HG02938 (cell line): ENCODE results near the gene SLC35E3.
"Not testable (repeated sequence)": the region's sequence is repeated elsewhere in the genome, so short reads cannot be mapped to it uniquely, and the experiment has no call there.

Experiments used
- ATAC-seq: cut with Tn5 transposase; IDR thresholded peaks from one replicate; pipeline ENCODE4 v1.9.1; 2021; ENCODE audit warnings: mild to moderate bottlenecking, moderate library complexity; ENCODE audit not compliant: unreplicated experiment

The SLC35E3 gene

GRCh38 chr12:68793975-68794652 is 48.1 kb downstream of the SLC35E3 start:
- no peak for ATAC-seq

DNA sequence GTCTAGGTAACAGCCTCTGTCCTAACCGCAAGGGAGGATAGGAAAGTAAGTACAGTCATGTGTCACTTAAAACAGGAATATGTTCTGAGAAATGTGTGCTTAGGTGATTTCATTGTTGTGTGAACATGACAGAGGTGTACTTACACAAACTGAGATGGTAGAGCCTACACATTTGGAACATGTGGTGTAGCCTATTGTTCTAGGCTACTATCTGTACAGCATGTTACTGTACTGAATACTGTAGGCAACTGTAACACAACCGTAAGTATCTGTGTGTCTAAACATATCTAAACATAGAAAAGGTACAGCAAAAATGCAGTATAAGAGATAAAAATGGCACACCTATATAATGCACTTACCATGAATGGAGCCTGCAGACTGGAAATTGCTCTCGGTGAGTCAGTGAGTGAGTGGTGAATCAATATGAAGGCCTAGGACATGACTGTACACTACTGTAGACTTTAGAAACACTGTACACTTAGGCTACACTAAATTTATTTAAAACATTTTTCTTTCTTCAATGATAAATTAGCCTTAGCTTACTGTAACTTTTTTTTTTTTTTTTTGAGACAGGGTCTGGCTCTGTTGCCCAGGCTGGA is 48.8 kb downstream of the SLC35E3 start:
- no peak for ATAC-seq

GRCh38 chr12:68796399-68796798 is 50.4 kb downstream of the SLC35E3 start:
- ATAC-seq: no peak

DNA sequence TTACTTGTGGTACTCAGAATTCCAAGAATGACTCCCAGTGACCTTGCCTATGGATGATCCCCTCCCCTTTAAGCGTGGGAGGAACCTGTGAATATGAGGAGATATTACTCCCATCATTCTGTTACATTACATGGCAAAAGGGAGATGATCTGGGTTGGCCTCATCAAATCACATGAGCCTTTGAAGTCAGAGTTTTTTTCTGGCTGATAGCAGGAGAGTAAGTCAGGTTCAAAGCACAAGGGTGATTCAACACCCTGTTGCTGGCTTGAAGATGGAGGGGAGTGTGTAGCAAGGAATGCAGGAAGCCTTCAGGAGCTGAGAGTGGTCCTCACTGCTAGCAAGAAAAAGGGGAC is 52.9 kb downstream of the SLC35E3 start:
- ATAC-seq: no peak

DNA sequence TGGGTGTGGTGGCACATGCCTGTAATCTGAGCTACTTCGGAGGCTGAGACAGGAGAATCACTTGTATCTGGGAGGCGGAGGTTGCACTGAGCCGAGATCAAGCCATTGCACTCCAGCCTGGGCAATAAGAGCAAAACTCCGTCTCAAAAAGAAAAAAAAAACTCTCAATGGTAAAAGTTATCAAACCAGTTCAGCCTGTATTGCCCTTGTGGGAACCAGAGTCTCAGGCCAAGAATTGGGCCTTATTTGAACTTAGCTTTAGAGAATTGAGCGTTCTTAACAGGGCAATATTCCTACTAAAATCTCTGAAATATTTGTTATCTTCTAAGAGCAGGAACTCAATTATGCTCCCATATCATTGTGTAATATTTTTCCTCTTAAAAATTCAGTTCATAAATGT is 54.3 kb downstream of the SLC35E3 start:
- ATAC-seq: no peak

GRCh38 chr12:68801124-68801523 is 55.1 kb downstream of the SLC35E3 start:
- not testable (repeated sequence) for ATAC-seq

GRCh38 chr12:68802372-68802745 is 56.4 kb downstream of the SLC35E3 start:
- not testable (repeated sequence) for ATAC-seq

- ATAC-seq: not testable (repeated sequence)
Measured at GRCh38 chr12:68802911-68803651, 57.1 kb downstream of the SLC35E3 start.

- ATAC-seq: no peak
Measured at GRCh38 chr12:68803948-68804656, 58.1 kb downstream of the SLC35E3 start.

GRCh38 chr12:68804657-68805591 is 58.9 kb downstream of the SLC35E3 start:
- no peak for ATAC-seq

DNA sequence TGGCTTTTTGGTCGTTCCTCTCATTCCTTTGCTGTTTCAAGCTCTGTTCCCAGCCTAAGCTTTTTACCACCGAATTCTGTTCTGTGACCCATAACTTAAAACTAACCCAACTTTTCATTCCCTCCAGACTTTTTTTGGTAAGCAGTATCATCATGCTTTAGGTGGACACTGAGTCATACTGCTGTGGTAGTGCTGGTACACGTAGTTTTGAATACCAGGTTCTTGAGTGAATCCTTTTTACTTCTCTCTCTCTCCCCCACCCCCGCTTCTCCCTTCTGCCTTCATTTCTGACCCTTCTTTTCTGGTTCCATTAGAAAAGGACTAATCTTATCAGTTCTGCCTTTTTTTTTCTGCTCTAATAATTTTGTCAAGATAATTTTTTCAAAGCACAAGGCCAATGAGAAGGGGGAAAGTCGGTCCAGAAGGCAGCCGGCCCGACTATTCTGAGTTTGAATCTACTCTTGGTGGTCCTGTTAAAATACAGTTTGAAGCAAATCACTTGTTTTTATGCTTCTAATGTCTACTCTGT is 59.7 kb downstream of the SLC35E3 start:
- ATAC-seq: no peak

DNA sequence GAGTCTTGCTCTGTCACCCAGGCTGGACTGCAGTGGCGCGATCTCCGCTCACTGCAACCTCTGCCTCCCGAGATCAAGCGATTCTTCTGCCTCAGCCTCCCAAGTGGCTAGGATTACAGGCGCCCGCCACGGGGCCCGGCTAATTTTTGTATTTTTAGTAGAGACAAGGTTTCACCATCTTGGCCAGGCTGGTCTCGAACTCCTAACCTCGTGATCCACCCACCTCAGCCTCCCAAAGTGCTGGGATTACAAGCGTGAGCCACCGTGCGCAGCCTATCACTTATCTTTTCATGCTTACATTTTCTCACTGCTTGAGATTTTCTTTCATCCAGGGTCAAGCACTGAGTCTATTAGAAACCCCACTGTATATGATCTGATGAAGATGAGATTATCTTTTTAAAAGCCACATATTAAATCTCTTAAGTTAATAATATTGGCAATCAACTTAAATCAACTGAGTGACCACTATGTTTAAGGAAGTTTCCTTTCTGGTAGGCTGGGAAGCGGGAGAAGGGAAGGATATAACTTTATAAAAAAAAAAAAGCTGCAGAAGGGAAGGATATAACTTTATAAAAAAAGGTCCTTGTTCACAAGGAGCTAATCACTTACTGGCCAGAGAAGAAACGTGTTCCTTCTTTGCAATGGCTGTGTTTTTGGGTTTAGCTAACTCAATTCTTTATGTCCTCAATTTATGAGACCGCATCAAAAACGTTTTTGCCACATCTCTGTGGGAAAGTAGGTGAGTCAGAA is 60.7 kb downstream of the SLC35E3 start:
- ATAC-seq: no peak

DNA sequence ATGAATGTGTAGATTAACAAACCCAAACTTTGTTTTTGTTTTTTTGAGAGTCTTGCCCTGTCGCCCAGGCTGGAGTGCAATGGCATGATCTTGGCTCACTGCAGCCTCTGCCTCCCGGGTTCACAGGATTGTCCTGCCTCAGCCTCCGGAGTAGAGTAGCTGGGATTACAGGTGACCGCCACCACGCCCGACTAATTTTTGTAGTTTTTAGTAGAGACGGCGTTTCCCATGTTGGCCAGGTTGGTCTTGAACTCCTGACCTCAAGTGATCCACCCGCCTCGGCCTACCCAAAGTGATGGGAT is 61.2 kb downstream of the SLC35E3 start:
- ATAC-seq: not testable (repeated sequence)

- peak; percentile 66 for ATAC-seq
Measured at GRCh38 chr12:68807576-68808387, 61.8 kb downstream of the SLC35E3 start, which contains the start of gene MDM2. MDM2 (plus strand) TSS chr12:68808177; CDS start chr12:68808478, 301 bp downstream.

DNA sequence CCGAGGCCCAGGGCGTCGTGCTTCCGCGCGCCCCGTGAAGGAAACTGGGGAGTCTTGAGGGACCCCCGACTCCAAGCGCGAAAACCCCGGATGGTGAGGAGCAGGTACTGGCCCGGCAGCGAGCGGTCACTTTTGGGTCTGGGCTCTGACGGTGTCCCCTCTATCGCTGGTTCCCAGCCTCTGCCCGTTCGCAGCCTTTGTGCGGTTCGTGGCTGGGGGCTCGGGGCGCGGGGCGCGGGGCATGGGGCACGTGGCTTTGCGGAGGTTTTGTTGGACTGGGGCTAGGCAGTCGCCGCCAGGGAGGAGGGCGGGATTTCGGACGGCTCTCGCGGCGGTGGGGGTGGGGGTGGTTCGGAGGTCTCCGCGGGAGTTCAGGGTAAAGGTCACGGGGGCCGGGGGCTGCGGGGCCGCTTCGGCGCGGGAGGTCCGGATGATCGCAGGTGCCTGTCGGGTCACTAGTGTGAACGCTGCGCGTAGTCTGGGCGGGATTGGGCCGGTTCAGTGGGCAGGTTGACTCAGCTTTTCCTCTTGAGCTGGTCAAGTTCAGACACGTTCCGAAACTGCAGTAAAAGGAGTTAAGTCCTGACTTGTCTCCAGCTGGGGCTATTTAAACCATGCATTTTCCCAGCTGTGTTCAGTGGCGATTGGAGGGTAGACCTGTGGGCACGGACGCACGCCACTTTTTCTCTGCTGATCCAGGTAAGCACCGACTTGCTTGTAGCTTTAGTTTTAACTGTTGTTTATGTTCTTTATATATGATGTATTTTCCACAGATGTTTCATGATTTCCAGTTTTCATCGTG is 62.6 kb downstream of the SLC35E3 start:
- ATAC-seq: peak; percentile 52

DNA sequence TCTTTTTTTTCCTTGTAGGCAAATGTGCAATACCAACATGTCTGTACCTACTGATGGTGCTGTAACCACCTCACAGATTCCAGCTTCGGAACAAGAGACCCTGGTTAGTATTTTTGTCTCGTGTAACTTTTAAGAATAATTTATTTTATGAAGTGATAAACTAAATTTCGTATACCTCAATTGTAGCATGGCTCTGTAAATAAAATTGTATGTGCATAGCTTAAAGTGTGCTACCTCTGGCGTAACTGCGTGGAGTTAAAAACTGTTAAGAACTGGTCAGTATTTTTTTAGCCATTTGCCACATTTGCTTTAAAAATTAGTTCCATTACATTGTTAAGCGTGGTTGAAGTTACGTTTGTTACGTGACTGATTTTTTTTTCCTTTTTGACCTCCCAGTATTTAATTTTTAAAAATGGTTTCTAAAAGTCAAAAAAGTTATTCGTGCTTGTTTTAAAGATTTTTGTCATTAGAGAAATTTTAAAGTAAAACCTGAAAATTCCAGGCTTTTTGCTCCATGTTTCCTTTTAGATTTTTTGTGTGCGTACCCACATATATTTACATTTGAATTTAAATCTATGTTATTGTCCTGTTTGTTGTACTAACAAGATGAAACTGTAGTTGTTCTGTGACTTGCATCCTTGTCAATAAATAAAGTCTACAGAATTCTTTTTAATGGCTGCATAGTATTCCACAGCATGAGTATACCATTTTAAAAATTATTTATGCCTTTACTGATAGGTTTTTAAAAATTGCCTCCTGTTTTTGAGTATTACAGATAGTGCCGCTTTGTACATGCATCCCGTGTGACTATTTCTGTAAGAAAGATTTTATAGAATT is 63.4 kb downstream of the SLC35E3 start:
- ATAC-seq: no peak

DNA sequence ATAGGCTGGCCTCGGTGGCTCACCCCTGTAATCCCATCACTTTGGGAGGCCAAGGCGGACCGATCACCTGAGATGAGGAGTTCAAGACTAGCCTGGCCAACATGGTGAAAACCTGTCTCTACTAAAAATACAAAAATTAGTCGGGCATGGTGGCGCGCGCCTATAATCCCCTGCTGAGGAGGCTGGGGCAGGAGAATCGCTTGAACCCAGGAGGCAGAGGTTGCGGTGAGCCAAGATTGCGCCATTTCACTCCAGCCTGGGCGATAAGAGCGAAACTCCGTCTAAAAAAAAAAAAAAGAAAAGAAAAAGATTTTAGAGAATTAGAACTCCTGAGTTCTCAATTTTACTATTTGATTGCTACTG is 64.0 kb downstream of the SLC35E3 start:
- not testable (repeated sequence) for ATAC-seq
